OCI-LY7 (cell line): ENCODE results near the gene DR1.

Experiments used
- CTCF ChIP-seq: fragments of 200-600 bp; sonication (generic); conservative IDR thresholded peaks from 2 replicates; pipeline ENCODE4 v1.5.1; 2014; ENCODE audit warnings: mild to moderate bottlenecking, antibody characterized with exemption, low read length, moderate library complexity, mixed read lengths
- EZH2phosphoT487 ChIP-seq: fragments of 200-600 bp; sonication (generic); IDR thresholded peaks from 2 replicates; pipeline ENCODE4 v1.6.1; 2018; ENCODE audit warnings: low read depth, borderline replicate concordance, mild to moderate bottlenecking, mixed run types, antibody characterized with exemption, low read length, moderate library complexity, mixed read lengths

- TF ChIP-seq CTCF (no peak), EZH2phosphoT487 (no peak)
Observed at GRCh38 chr1:93394514-93394913, 48.8 kb downstream of the DR1 start.
